ENCODE measurements around the gene ELOVL6. TPM values are rescaled to one million over a fixed set of nuclear protein-coding genes. Genes with fewer than 3 reads are reported as not detected.

The ELOVL6 gene, protein sequence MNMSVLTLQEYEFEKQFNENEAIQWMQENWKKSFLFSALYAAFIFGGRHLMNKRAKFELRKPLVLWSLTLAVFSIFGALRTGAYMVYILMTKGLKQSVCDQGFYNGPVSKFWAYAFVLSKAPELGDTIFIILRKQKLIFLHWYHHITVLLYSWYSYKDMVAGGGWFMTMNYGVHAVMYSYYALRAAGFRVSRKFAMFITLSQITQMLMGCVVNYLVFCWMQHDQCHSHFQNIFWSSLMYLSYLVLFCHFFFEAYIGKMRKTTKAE
- total RNA-seq (2022; extraction: Qiagen RNA extraction; ENCODE audit: low read depth), result 18.9 to 23.9 TPM (median 22.1 TPM) in 5 replicates

DNA sequence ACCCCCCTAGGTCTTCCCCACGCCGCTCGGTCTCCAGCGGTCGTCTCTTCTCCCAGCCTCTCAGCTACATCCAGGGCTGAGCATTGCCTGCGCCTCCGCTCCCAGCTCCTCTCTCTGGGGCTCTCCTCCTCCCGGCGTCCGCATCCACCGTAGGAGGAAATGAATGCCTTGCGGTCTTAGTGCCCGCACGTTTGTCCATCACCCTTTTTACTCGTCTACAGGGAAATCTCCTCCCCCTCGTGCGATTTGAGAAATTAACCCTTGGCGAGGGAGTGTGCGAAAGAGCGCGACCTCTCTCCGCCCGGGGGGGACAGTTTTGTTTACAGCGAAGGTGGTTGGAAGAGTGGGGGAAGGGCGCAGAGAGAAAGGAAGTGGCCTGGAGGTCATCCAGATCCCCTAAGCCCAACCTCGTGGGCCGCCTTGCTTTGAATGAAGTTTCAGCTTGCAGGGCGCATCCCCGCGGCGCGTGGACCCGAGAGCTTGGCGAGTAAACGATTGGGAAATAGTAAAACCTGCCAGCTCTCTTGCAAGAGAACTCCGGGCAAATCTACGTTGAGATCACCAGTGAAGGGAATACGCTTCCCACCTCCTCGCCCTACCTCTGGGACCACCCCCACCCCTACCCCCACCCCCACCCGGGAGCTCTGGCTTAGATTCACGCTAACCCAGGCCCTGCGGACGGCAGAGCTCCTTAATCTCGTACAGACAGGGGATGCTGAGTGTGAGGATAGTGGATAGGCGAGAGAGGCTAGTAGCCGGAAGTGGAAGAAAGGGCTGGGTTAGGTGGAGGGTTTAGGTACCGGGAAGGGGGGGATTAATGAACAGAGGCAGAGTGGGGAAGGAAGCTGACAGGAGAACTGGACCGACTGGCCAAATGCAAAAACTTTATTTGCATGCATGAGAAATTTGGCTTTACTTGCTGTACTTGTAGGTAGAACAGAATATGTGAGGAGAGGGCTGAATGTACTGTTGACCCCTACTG, at the start of gene ELOVL6:
Gene ELOVL6, minus strand, starts transcription at position 181 of the 982 bp plus-strand sequence. CDS start 280 bp downstream, outside the sequence.

Measured in A549 treated with CpdA at 1 μM for 4 hours (cell line).